AG10803 (cell line): ENCODE results near the gene IL1R1.
"Not testable (repeated sequence)": the region's sequence is repeated elsewhere in the genome, so short reads cannot be mapped to it uniquely, and the experiment has no call there.

Source experiments
- DNase-seq: peaks from one replicate; pipeline ENCODE4 v3.0.0; 2010; ENCODE audit warnings: low read depth
- H3K4me3 ChIP-seq: 2 replicates; pipeline ENCODE4 v1.5.1; 2011; ENCODE audit warnings: mild to moderate bottlenecking, low read length, control low read depth
- CTCF ChIP-seq: conservative IDR thresholded peaks from 2 replicates; pipeline ENCODE4 v1.5.1; 2011; ENCODE audit warnings: mild to moderate bottlenecking, low read length, control low read depth, inconsistent platforms

IL1R1 gene

GRCh38 chr2:102106133-102106556 lies 36.4 kb upstream of the IL1R1 start:
- TF ChIP-seq CTCF, result no peak
- H3K4me3 ChIP-seq, result peak overlapping the region; percentile 56
- DNase-seq, result peak; percentile 67

- DNase-seq, result not testable (repeated sequence)
- H3K4me3 ChIP-seq, result peak overlapping the region; percentile 4
These were observed 35.5 kb upstream of the IL1R1 start for GRCh38 chr2:102106813-102107740.

- no peak for TF ChIP-seq CTCF
- peak; percentile 83 for DNase-seq
- no peak overlapping the region for H3K4me3 ChIP-seq
These were observed 34.8 kb upstream of the IL1R1 start for GRCh38 chr2:102107741-102108070.

- no peak for TF ChIP-seq CTCF
- DNase-seq, result no peak
- no peak overlapping the region for H3K4me3 ChIP-seq
These were observed 33.5 kb upstream of the IL1R1 start for GRCh38 chr2:102109016-102109415.

- TF ChIP-seq CTCF, result no peak
- peak; percentile 84 for DNase-seq
- H3K4me3 ChIP-seq, result no peak overlapping the region
These were observed 32.4 kb upstream of the IL1R1 start for GRCh38 chr2:102110171-102110570.

- H3K4me3 ChIP-seq, result no peak overlapping the region; the same call in none of the 2 replicates
- TF ChIP-seq CTCF, result no peak
- DNase-seq, result no peak
These were observed 31.8 kb upstream of the IL1R1 start for GRCh38 chr2:102110596-102111334.

GRCh38 chr2:102111823-102112222 lies 30.7 kb upstream of the IL1R1 start:
- no peak for TF ChIP-seq CTCF
- DNase-seq, result peak; percentile 23
- no peak overlapping the region for H3K4me3 ChIP-seq
